Measurements from ENCODE around the gene GLRX3. TPM values are rescaled to one million over a fixed set of nuclear protein-coding genes. Genes with fewer than 3 reads are reported as not detected.
A peak's percentile ranks its signal among the peaks of the same experiment; 100 is the strongest.

The GLRX3 gene
- total and polyA plus RNA-seq, 5 experiments from 2014 or later, result 47.6 to 97.8 (median 71.5) TPM

DNA sequence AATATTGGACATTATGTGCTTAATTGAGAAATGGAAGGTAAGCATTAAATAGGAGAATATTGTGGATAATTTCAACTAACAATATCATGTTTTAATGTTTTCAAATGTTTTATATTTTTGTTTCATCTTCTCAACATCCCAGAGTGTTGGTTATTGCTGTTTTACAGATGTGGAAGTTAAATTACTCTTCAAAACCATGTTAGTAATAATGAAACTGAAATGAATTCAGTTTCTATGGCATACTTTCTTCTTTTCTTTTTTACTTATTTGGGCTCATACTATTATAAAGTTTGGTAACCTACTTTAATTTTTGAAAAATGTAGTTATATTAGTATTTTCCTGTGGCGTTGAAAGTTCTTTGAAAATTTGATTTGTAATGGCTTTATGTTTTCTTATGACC, 4.2 kb downstream of the GLRX3 start:
- H3K27me3 Mint-ChIP-seq, result no peaks in the 10 kb centered on the region
- H3K27ac Mint-ChIP-seq, result no peak overlapping the region
- peak overlapping the region in 1 of 10 donors; percentile 42 for H3K4me3 Mint-ChIP-seq
- ATAC-seq, result no peak
- no peaks in the 10 kb centered on the region for H3K9me3 Mint-ChIP-seq
- peaks cover 25 to 66% (median 54%) of the 10 kb centered on the region in 4 donors for H3K4me1 Mint-ChIP-seq
- POLR2A ChIA-PET, result interaction anchor here (2.2 kb wide), 1 partner anchor 30 kb away, joined by 11 read pairs; the partner anchor contains the start of gene C10orf143
- DNase-seq, result no peak
- H3K36me3 Mint-ChIP-seq, result peaks cover 0 to 28% (median 12%) of the 10 kb centered on the region in 3 donors

- Mint-ChIP-seq H3K36me3 (peaks cover 0 to 32% (median 14%) of the 10 kb centered on the region in 3 donors), H3K4me3 (peak overlapping the region in 2 of 10 donors; percentile 17 to 22), H3K27ac (no peak overlapping the region), H3K9me3 (no peaks in the 10 kb centered on the region), H3K27me3 (no peaks in the 10 kb centered on the region), H3K4me1 (peaks cover 27 to 67% (median 56%) of the 10 kb centered on the region in 4 donors)
- ATAC-seq (no peak), DNase-seq (no peak)
- POLR2A ChIA-PET, result no interaction called here
Measured at GRCh38 chr10:130141038-130141437, 4.8 kb downstream of the GLRX3 start.

GRCh38 chr10:130141460-130141859, 5.3 kb downstream of the GLRX3 start:
- H3K36me3 Mint-ChIP-seq, result peaks cover 0 to 36% (median 19%) of the 10 kb centered on the region in 3 donors
- H3K27me3 Mint-ChIP-seq, result no peaks in the 10 kb centered on the region
- ATAC-seq, result no peak
- peak overlapping the region in 3 of 10 donors; percentile 1 to 19 (median 17) for H3K4me3 Mint-ChIP-seq
- POLR2A ChIA-PET, result no interaction called here
- H3K4me1 Mint-ChIP-seq, result peaks cover 30 to 70% (median 59%) of the 10 kb centered on the region in 4 donors
- DNase-seq, result no peak
- no peaks in the 10 kb centered on the region for H3K9me3 Mint-ChIP-seq
- H3K27ac Mint-ChIP-seq, result peak overlapping the region in 2 of 10 donors; percentile 37 to 80

- H3K36me3 Mint-ChIP-seq, result peaks cover 0 to 41% (median 23%) of the 10 kb centered on the region in 3 donors
- no peaks in the 10 kb centered on the region for H3K9me3 Mint-ChIP-seq
- peak overlapping the region in 3 of 10 donors; percentile 1 to 19 (median 9) for H3K4me3 Mint-ChIP-seq
- H3K27ac Mint-ChIP-seq, result peak overlapping the region in 7 of 10 donors; percentile 11 to 80 (median 37)
- H3K27me3 Mint-ChIP-seq, result no peaks in the 10 kb centered on the region
- ATAC-seq (peak; percentile 58 to 66), DNase-seq (peak in 1 of 10 donors; percentile 5)
- H3K4me1 Mint-ChIP-seq, result peaks cover 32 to 71% (median 61%) of the 10 kb centered on the region in 4 donors
- POLR2A ChIA-PET, result interaction anchor here (0.7 kb wide), 1 partner anchor 31 kb away, joined by 3 read pairs; the partner anchor contains the start of gene C10orf143
Measured at GRCh38 chr10:130141878-130142277, 5.7 kb downstream of the GLRX3 start.

DNA sequence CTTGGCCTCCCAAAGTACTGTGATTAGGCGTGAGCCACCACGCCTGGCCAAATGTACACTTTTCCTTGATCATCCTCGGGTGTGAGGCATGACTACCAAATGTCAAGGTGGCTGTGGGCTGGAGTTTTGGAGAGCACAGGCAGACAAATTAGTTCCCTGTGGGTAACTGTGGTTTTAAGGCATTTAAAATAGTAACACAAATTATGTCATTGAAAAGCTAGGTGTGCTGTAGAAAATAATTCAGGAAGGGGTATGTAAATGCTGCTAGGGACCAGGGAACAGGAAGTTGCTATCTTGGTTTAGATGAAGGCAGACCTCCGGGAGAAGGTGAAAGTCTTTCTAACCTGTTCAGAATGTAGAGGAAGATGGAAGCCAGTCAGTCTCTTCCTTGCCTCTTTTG, 9.9 kb downstream of the GLRX3 start:
- Mint-ChIP-seq H3K9me3 (no peaks in the 10 kb centered on the region), H3K27me3 (no peaks in the 10 kb centered on the region), H3K4me1 (peaks cover 26 to 50% (median 42%) of the 10 kb centered on the region in 4 donors), H3K27ac (peak overlapping the region in 3 of 10 donors; percentile 21 to 74 (median 53)), H3K4me3 (peak overlapping the region in 1 of 10 donors; percentile 11), H3K36me3 (peaks cover 0 to 70% (median 35%) of the 10 kb centered on the region in 3 donors)
- POLR2A ChIA-PET, result no interaction called here
- ATAC-seq, result no peak
- no peak for DNase-seq

GRCh38 chr10:130159192-130159794, 23.1 kb downstream of the GLRX3 start:
- no peak for ATAC-seq
- DNase-seq, result no peak
- peaks cover 22 to 38% (median 28%) of the 10 kb centered on the region in 4 donors for H3K4me1 Mint-ChIP-seq
- no peak overlapping the region for H3K4me3 Mint-ChIP-seq
- peaks cover 5 to 58% (median 21%) of the 10 kb centered on the region in 3 donors for H3K36me3 Mint-ChIP-seq
- H3K27me3 Mint-ChIP-seq, result no peaks in the 10 kb centered on the region
- H3K9me3 Mint-ChIP-seq, result no peaks in the 10 kb centered on the region
- POLR2A ChIA-PET, result no interaction called here
- no peak overlapping the region for H3K27ac Mint-ChIP-seq

DNA sequence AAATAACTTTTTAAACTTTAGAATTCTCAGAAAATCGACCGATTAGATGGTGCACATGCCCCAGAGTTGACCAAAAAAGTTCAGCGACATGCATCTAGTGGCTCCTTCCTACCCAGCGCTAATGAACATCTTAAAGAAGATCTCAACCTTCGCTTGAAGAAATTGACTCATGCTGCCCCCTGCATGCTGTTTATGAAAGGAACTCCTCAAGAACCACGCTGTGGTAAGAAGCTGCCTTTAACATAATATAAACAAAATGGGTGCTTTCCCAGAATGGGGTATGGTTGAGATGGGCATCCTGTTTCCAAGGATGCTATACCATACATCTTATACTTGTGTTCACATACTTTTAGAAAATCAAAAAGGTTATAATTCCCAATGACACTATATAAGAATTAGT, 24.6 kb downstream of the GLRX3 start:
- Mint-ChIP-seq H3K27ac (no peak overlapping the region), H3K9me3 (no peaks in the 10 kb centered on the region), H3K36me3 (peaks cover 0 to 66% (median 22%) of the 10 kb centered on the region in 3 donors), H3K27me3 (no peaks in the 10 kb centered on the region), H3K4me1 (peaks cover 11 to 24% (median 17%) of the 10 kb centered on the region in 4 donors), H3K4me3 (no peak overlapping the region)
- peak in 1 of 10 donors; percentile 8 for DNase-seq
- POLR2A ChIA-PET, result no interaction called here
- ATAC-seq, result peak; percentile 37 to 62

GRCh38 chr10:130161331-130161730, 25.1 kb downstream of the GLRX3 start:
- H3K4me1 Mint-ChIP-seq, result peaks cover 10 to 23% (median 15%) of the 10 kb centered on the region in 4 donors
- ATAC-seq, result no peak
- POLR2A ChIA-PET, result no interaction called here
- no peak for DNase-seq
- no peaks in the 10 kb centered on the region for H3K27me3 Mint-ChIP-seq
- H3K27ac Mint-ChIP-seq, result no peak overlapping the region
- no peaks in the 10 kb centered on the region for H3K9me3 Mint-ChIP-seq
- H3K4me3 Mint-ChIP-seq, result no peak overlapping the region
- peaks cover 0 to 72% (median 26%) of the 10 kb centered on the region in 3 donors for H3K36me3 Mint-ChIP-seq

DNA sequence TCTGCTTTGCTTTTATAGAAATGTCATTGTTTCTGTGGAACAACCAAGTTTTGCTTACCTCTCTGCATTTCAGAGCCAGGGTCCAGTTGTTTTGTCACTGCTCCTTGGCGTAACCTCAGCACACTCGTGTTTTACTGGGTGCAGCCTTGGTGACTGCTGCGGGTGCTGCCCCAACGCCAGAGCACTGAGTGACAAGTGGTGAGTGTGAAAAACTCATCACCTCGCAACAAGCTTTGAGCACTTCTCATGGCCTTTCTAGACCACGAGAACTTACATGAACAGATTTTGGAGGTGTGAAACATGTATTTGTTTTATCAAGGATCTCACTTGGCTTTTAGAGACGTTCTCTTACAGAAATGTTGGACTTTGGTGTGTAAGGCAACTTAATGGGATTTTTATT, 31.0 kb downstream of the GLRX3 start:
- Mint-ChIP-seq H3K27ac (peak overlapping the region in 1 of 10 donors; percentile 56), H3K4me1 (peaks cover 15 to 44% (median 35%) of the 10 kb centered on the region in 4 donors), H3K4me3 (peak overlapping the region in 1 of 10 donors; percentile 14), H3K36me3 (peaks cover 0 to 66% (median 25%) of the 10 kb centered on the region in 3 donors), H3K9me3 (no peaks in the 10 kb centered on the region), H3K27me3 (no peaks in the 10 kb centered on the region)
- POLR2A ChIA-PET, result no interaction called here
- DNase-seq, result no peak
- no peak for ATAC-seq

- POLR2A ChIA-PET, result interaction anchor here (0.6 kb wide), 1 partner anchor 1133 kb away, joined by 4 read pairs; no protein-coding TSS in a partner anchor
- DNase-seq (no peak), ATAC-seq (no peak)
- peaks cover 0 to 60% (median 25%) of the 10 kb centered on the region in 3 donors for H3K36me3 Mint-ChIP-seq
- H3K4me1 Mint-ChIP-seq, result peaks cover 15 to 44% (median 35%) of the 10 kb centered on the region in 4 donors
- no peak overlapping the region for H3K27ac Mint-ChIP-seq
- peak overlapping the region in 1 of 10 donors; percentile 41 for H3K4me3 Mint-ChIP-seq
- no peaks in the 10 kb centered on the region for H3K9me3 Mint-ChIP-seq
- H3K27me3 Mint-ChIP-seq, result no peaks in the 10 kb centered on the region
Measured at GRCh38 chr10:130167707-130168106, 31.5 kb downstream of the GLRX3 start.

DNA sequence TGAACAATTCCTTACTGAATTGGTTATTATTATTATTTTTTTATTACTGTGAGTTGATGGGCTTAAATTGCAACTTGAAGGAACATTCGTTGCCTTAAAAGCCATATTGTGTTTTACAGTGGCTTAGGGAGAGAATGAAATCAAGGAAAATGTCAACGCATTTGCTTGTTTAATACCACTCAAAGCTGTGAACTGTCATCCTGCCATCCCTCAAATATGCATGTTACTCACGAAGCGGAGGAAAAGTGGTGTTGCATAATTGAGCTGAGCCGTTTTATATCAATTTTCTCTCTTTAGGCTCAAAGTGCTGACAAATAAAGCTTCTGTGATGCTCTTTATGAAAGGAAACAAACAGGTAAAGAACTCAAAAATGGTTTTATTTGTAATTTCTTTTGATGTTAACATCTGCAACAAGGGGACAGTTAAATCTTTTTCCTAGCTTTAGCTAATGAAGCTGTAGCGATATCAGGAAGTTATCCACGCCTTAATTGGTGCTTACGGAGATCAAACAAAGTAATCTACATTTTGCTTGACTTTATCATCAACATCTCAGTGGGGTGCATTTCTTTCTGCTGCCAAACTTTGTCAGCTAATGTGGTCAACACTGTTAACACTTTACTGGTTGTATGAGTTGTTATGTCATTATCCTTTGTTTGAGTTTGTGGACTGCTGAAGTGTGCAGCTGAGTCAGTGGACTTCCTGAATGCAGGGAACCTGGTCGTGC, 33.1 kb downstream of the GLRX3 start:
- Mint-ChIP-seq H3K36me3 (peaks cover 0 to 62% (median 20%) of the 10 kb centered on the region in 3 donors), H3K4me1 (peaks cover 23 to 58% (median 49%) of the 10 kb centered on the region in 4 donors), H3K4me3 (peak overlapping the region in 3 of 10 donors; percentile 2 to 59 (median 41)), H3K9me3 (no peaks in the 10 kb centered on the region), H3K27me3 (no peaks in the 10 kb centered on the region), H3K27ac (peak overlapping the region in 1 of 10 donors; percentile 52)
- DNase-seq, result no peak
- ATAC-seq, result no peak
- POLR2A ChIA-PET, result no interaction called here

- ATAC-seq, result peak; percentile 92 to 99
- POLR2A ChIA-PET, result no interaction called here
- peaks cover 0 to 59% (median 16%) of the 10 kb centered on the region in 3 donors for H3K36me3 Mint-ChIP-seq
Measured at GRCh38 chr10:130171196-130171595, 35.0 kb downstream of the GLRX3 start.

More at GRCh38 chr10:130171196-130171595, 35.0 kb downstream of the GLRX3 start:
- Mint-ChIP-seq H3K9me3 (no peaks in the 10 kb centered on the region), H3K4me3 (peak overlapping the region; percentile 2 to 74 (median 41)), H3K27ac (peak overlapping the region in 4 of 10 donors; percentile 1 to 49 (median 22)), H3K4me1 (peaks cover 23 to 60% (median 52%) of the 10 kb centered on the region in 4 donors), H3K27me3 (no peaks in the 10 kb centered on the region)
- peak in 7 of 10 donors; percentile 19 to 73 (median 57) for DNase-seq

Measured in naive thymus-derived CD8-positive, alpha-beta T cell (primary cell).